Measurements from ENCODE around the gene AP1G1. TPM values are rescaled to one million over a fixed set of nuclear protein-coding genes. Genes with fewer than 3 reads are reported as not detected.
"Not testable (repeated sequence)": the region's sequence is repeated elsewhere in the genome, so short reads cannot be mapped to it uniquely, and the experiment has no call there.

Gene AP1G1
- total RNA-seq, 2 experiments from 2014 or later = 53.9 to 57.4 TPM

DNA sequence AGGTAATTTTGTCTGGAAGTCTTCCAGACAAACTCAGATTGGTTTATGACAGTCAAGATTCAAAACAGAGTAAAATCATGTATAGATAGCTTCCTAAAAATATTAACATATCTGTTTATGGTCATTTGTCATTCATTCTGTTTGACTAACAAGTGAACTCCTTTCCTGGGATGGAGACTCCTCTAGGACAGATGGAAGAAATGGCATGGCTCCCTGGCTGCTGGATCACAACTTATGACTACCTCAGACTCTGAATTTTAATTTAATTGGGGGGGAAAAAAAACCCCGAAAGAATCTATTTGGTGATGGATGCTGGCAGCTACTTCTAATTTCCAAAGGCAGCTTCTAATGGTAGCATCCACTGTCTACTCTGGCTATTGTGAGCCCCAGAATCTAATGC, 118.7 kb downstream of the AP1G1 start:
- no peaks in the 10 kb centered on the region for H3K9me3 Mint-ChIP-seq
- POLR2A ChIA-PET = no interaction called here
- H3K27me3 Mint-ChIP-seq = no peaks in the 10 kb centered on the region
- ATAC-seq = no peak
- no peaks in the 10 kb centered on the region for H3K4me1 Mint-ChIP-seq (ENCODE audit: low read depth)
- TF ChIP-seq, protein P1, sequence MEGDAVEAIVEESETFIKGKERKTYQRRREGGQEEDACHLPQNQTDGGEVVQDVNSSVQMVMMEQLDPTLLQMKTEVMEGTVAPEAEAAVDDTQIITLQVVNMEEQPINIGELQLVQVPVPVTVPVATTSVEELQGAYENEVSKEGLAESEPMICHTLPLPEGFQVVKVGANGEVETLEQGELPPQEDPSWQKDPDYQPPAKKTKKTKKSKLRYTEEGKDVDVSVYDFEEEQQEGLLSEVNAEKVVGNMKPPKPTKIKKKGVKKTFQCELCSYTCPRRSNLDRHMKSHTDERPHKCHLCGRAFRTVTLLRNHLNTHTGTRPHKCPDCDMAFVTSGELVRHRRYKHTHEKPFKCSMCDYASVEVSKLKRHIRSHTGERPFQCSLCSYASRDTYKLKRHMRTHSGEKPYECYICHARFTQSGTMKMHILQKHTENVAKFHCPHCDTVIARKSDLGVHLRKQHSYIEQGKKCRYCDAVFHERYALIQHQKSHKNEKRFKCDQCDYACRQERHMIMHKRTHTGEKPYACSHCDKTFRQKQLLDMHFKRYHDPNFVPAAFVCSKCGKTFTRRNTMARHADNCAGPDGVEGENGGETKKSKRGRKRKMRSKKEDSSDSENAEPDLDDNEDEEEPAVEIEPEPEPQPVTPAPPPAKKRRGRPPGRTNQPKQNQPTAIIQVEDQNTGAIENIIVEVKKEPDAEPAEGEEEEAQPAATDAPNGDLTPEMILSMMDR (IDR thresholded peaks at IDR 0.05) = no peak
- no peak overlapping the region for H3K4me3 Mint-ChIP-seq
- H3K27ac Mint-ChIP-seq = no peak overlapping the region
- CTCF ChIA-PET = no interaction called here
- peaks cover 11% of the 10 kb centered on the region for H3K36me3 Mint-ChIP-seq (ENCODE audit: low read depth)
- intact Hi-C loops (cut with micrococcal nuclease) = no loop called here
- no peak for DNase-seq

DNA sequence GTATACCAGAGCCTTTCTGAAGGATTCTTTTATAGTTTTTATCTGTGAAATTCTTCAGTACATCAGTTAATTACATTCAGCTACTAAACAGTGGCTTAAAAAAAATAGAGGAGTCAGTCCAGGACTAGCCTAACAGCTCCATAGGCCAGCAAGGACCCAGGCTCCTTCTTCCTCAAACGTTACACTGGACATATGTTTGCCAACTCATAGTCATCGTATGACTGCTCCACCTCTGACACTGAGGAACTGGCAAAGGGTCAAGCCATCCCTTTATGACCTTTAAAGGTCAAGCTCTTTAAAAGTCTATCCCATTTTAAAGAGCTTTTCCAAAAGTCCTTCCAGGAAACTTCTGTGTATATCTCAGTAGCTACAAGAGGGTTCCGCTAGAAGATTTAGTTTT, 120.8 kb downstream of the AP1G1 start:
- Mint-ChIP-seq H3K36me3 (ENCODE audit: low read depth) (peaks cover 28% of the 10 kb centered on the region), H3K27ac (no peak overlapping the region)
- ATAC-seq = no peak

DNA sequence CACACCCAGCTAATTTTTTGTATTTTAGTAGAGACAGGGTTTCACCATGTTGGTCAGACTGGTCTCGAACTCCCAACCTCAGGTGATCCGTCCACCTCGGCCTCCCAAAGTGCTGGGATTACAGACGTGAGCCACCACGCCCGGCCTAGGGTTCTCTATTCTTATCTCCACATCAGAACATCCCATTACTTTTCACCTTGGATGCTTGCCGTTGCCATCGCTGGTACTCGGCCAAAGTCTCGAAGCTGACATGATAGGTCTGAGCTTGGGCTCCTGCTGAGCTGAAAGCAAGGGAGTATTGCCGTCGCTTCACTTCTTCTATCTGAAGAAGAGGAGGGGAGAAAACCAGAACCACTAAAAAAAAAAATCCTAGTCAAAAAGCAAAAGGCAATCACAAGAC, 124.4 kb downstream of the AP1G1 start:
- ATAC-seq = not testable (repeated sequence)

More for the DNA sequence above, 120.8 kb downstream of the AP1G1 start:
- Mint-ChIP-seq H3K4me1 (ENCODE audit: low read depth) (no peaks in the 10 kb centered on the region), H3K27me3 (no peaks in the 10 kb centered on the region), H3K9me3 (no peaks in the 10 kb centered on the region), H3K4me3 (no peak overlapping the region)
- ChIA-PET POLR2A (no interaction called here), CTCF (interaction anchor here (0.7 to 1.0 kb wide), 3 partner anchors 11 to 57 kb away, joined by 3 read pairs; no protein-coding TSS in a partner anchor)
- TF ChIP-seq, protein P1 (IDR thresholded peaks at IDR 0.05) = no peak
- intact Hi-C loops (cut with micrococcal nuclease) = no loop called here
- DNase-seq = no peak

DNA sequence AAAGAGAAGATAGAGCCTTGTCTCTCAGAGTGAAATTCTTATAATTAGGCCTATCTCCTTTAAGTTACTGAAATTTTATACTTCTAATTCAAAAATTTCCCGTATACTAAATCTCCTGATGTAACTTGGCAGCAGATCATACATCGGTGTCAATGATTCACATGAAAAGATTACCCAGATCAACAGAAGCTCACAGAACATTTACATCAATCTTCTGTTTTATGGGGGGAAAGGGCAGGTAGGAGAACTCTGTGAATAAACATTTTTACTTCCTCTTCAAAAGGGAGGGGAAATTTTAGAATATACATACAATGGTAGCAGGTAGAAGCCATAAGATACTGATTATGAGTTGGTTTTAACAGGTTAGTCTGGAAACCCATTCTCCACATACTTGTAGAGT, 127.3 kb downstream of the AP1G1 start:
- no peaks in the 10 kb centered on the region for H3K4me1 Mint-ChIP-seq (ENCODE audit: low read depth)
- no peak for DNase-seq
- no peaks in the 10 kb centered on the region for H3K27me3 Mint-ChIP-seq
- TF ChIP-seq, protein P1 (IDR thresholded peaks at IDR 0.05) = no peak
- peaks cover 47% of the 10 kb centered on the region for H3K36me3 Mint-ChIP-seq (ENCODE audit: low read depth)
- CTCF ChIA-PET = no interaction called here
- POLR2A ChIA-PET = no interaction called here
- no peaks in the 10 kb centered on the region for H3K9me3 Mint-ChIP-seq
- no peak overlapping the region for H3K4me3 Mint-ChIP-seq
- H3K27ac Mint-ChIP-seq = no peak overlapping the region
- no peak for ATAC-seq
- intact Hi-C loops (cut with micrococcal nuclease) = no loop called here

More for the DNA sequence above, 124.4 kb downstream of the AP1G1 start:
- H3K9me3 Mint-ChIP-seq; DNase-seq; H3K27ac Mint-ChIP-seq; intact Hi-C loops (cut with micrococcal nuclease); H3K27me3 Mint-ChIP-seq; H3K4me1 Mint-ChIP-seq (ENCODE audit: low read depth); H3K4me3 Mint-ChIP-seq: not testable (repeated sequence)
- ChIA-PET POLR2A (interaction anchor here (0.8 kb wide), 1 partner anchor 10 kb away, joined by 3 read pairs; no protein-coding TSS in a partner anchor), CTCF (interaction anchor here (1.2 kb wide), 1 partner anchor 10 kb away, joined by 3 read pairs; no protein-coding TSS in a partner anchor)
- peaks cover 41% of the 10 kb centered on the region for H3K36me3 Mint-ChIP-seq (ENCODE audit: low read depth)

Other genes with a start within 250 kb of the AP1G1 start
- not detected for gene TAT, start 231.7 kb downstream of the AP1G1 start, total RNA-seq
- gene MARVELD3, start 182.7 kb downstream of the AP1G1 start, total RNA-seq = not detected
- gene PHLPP2, start 84.1 kb downstream of the AP1G1 start, total RNA-seq = 1 to 10 TPM; 7.2 to 7.4 TPM
- gene ATXN1L, start 37.1 kb upstream of the AP1G1 start, total RNA-seq = 10 to 100 TPM; 13.6 to 14.9 TPM
- 1 to 10 TPM; 5.6 to 6.2 TPM for gene ZNF821, start 75.3 kb upstream of the AP1G1 start, total RNA-seq
- gene IST1, start 86.7 kb upstream of the AP1G1 start, total RNA-seq = 100 to 1,000 TPM; 157 to 175 TPM
- gene PKD1L3, start 191.6 kb upstream of the AP1G1 start, total RNA-seq = under 1 TPM; 0.16 to 0.34 TPM
- 10 to 100 TPM; 26.5 to 26.8 TPM for gene DHODH, start 199.9 kb upstream of the AP1G1 start, total RNA-seq
- gene HP, start 245.7 kb upstream of the AP1G1 start, total RNA-seq = not detected